Measurements from ENCODE around the gene TAPBPL. TPM values are rescaled to one million over a fixed set of nuclear protein-coding genes. Genes with fewer than 3 reads are reported as not detected.

The TAPBPL gene
- polyA plus RNA-seq, 1 of the 3 experiments (the other 2 are of a cell fraction): 24.1 TPM

DNA sequence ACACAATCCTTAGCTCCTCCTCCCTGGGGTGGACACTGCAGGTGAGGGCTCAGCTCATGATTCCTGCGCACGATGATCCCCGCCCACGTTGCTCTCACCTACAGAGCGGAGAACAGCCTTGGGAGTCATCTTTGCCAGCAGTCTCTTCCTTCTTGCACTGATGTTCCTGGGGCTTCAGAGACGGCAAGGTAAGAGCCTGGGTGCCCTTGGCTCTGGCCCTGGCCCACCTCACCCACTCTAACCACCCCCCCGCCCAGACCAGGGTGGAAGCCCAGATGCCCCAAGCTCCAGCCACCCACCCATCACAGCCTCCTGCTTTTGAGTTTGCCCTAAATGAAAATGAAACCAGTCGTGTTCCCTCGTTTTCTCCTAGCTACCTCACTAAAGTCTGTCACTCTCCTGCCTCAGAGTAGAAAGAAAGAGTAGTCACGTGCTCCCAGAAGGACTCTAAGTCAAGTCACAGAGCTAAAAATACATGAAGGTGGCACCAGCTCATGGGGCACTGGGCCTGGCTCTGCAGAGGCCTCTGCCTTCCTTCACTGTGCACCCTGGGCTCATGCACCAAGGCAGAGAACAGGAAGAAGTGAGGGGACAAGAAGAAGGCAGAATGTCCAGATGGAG lies 9.0 kb downstream of the TAPBPL start:
- no peaks in the 10 kb centered on the region for H3K4me1 ChIP-seq (ENCODE audit: control insufficient read depth in 1 of 2, insufficient read depth in 2 of 2, low read depth in 1 of 2, low read length in 1 of 2)
- ChIA-PET POLR2A (no interaction called here), CTCF (interaction anchor here (0.7 to 1.9 kb wide), 5 partner anchors 10 to 174 kb away, joined by 3 to 7 read pairs (median 4); partner anchors contain the start of gene VAMP1)
- TF ChIP-seq SIN3A (IDR thresholded peaks at IDR 0.05; ENCODE audit: borderline replicate concordance, low read depth, low read length): no peak
- no peaks in the 10 kb centered on the region for H3K9me2 ChIP-seq
- H3K4me2 ChIP-seq: no peak overlapping the region
- H4K20me1 ChIP-seq (ENCODE audit: insufficient read depth): no peaks in the 10 kb centered on the region
- peaks cover 4% of the 10 kb centered on the region for H3F3A ChIP-seq (replicated peaks; ENCODE audit: insufficient read depth)
- no peaks in the 10 kb centered on the region for H3K9me3 ChIP-seq
- peaks cover 41 to 63% of the 10 kb centered on the region in 2 experiments for H3K36me3 ChIP-seq (replicated peaks in 1 of 2; ENCODE audit: control insufficient read depth in 1 of 2, insufficient read depth in 2 of 2, low read length in 1 of 2)
- H3K4me3 ChIP-seq (ENCODE audit: low read depth in 2 of 2, low read length in 1 of 2): no peak overlapping the region
- no peaks in the 10 kb centered on the region for H3K27me3 ChIP-seq (ENCODE audit: insufficient read depth)
- no peaks in the 10 kb centered on the region for H3K79me2 ChIP-seq (ENCODE audit: insufficient read depth)
- no peak overlapping the region for H2AFZ ChIP-seq (ENCODE audit: low read depth)
- DNase-seq: no peak
- H3K9ac ChIP-seq: no peak overlapping the region
- no peak overlapping the region for H3K27ac ChIP-seq (ENCODE audit: low read depth in 2 of 2, low read length in 1 of 2)
- WGBS (ENCODE audit: low lambda C conversion rate): 89% methylated on average over 10 of the region's 10 CpGs

GRCh38 chr12:6461401-6462233 lies 9.8 kb downstream of the TAPBPL start:
- no peak overlapping the region for H3K27ac ChIP-seq (ENCODE audit: low read depth in 2 of 2, low read length in 1 of 2)

More at GRCh38 chr12:6461401-6462233, 9.8 kb downstream of the TAPBPL start:
- Histone ChIP-seq H3K9ac (no peak overlapping the region), H3K4me2 (no peak overlapping the region), H3K79me2 (ENCODE audit: insufficient read depth) (peaks cover 2% of the 10 kb centered on the region; the same call in 1 of the 2 replicates), H3K36me3 (replicated peaks in 1 of 2; ENCODE audit: control insufficient read depth in 1 of 2, insufficient read depth in 2 of 2, low read length in 1 of 2) (peaks cover 49 to 65% of the 10 kb centered on the region in 2 experiments), H2AFZ (ENCODE audit: low read depth) (no peak overlapping the region), H4K20me1 (ENCODE audit: insufficient read depth) (no peaks in the 10 kb centered on the region), H3K4me1 (ENCODE audit: control insufficient read depth in 1 of 2, insufficient read depth in 2 of 2, low read depth in 1 of 2, low read length in 1 of 2) (no peaks in the 10 kb centered on the region), H3K9me3 (no peaks in the 10 kb centered on the region), H3K27me3 (ENCODE audit: insufficient read depth) (no peaks in the 10 kb centered on the region), H3K9me2 (no peaks in the 10 kb centered on the region), H3F3A (replicated peaks; ENCODE audit: insufficient read depth) (peaks cover 4% of the 10 kb centered on the region), H3K4me3 (ENCODE audit: low read depth in 2 of 2, low read length in 1 of 2) (no peak overlapping the region)
- WGBS (ENCODE audit: low lambda C conversion rate): 90% methylated on average over 15 of the region's 15 CpGs
- TF ChIP-seq USF1 (IDR thresholded peaks at IDR 0.05; ENCODE audit: borderline replicate concordance, low read depth) (no peak), GATA2 (CRISPR knock-in tag; IDR thresholded peaks at IDR 0.05) (no peak), EP300 (IDR thresholded peaks at IDR 0.05; ENCODE audit: borderline replicate concordance in 1 of 2, low read depth in 1 of 2, low read length in 1 of 2) (no peak), ZBTB33 (IDR thresholded peaks at IDR 0.05; ENCODE audit: borderline replicate concordance, low read depth) (no peak), CHD2 (IDR thresholded peaks at IDR 0.05; ENCODE audit: low read length, partially characterized antibody) (no peak), YY1 (IDR thresholded peaks at IDR 0.05; ENCODE audit: low read depth) (no peak), RXRA (IDR thresholded peaks at IDR 0.05; ENCODE audit: borderline replicate concordance, low read depth) (no peak)
- TF ChIP-seq, protein P1, sequence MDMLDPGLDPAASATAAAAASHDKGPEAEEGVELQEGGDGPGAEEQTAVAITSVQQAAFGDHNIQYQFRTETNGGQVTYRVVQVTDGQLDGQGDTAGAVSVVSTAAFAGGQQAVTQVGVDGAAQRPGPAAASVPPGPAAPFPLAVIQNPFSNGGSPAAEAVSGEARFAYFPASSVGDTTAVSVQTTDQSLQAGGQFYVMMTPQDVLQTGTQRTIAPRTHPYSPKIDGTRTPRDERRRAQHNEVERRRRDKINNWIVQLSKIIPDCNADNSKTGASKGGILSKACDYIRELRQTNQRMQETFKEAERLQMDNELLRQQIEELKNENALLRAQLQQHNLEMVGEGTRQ (IDR thresholded peaks at IDR 0.05; ENCODE audit: borderline replicate concordance, low read depth, low read length): no peak
- no peak for DNase-seq
- CTCF ChIA-PET: interaction anchor here (0.6 to 1.1 kb wide), 6 partner anchors 22 to 444 kb away, joined by 3 to 7 read pairs (median 4); no protein-coding TSS in a partner anchor
- POLR2A ChIA-PET: no interaction called here

Data from SK-N-SH (cell line).